ENCODE measurements around the gene PXK. TPM values are rescaled to one million over a fixed set of nuclear protein-coding genes. Genes with fewer than 3 reads are reported as not detected.
A peak's percentile ranks its signal among the peaks of the same experiment; 100 is the strongest.

PXK gene
- total RNA-seq, 3 donors from 2014 or later (not counting 1 experiment from before 2014, with no cell fraction given), result 42.1 to 53.8 (median 48.9) TPM

DNA sequence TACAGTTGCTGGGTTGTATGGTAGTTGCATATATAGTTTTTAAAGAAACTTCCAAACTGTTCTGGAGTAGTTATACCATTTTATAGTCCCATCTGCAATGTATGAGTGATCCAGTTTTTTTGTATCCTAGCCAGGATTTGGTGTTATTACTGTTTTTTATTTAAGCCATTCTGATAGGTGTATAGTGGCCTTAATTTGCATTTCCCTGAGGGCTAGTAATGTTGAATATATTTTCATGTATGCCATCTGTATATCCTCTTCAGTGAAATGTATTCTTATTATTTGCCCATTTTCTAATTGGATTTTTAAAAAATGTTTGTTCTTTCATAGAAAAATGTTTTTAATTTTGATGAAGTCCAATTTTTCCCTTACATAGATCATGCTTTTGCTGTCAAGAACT lies 29.2 kb downstream of the PXK start:
- Histone ChIP-seq H3K4me3 (ENCODE audit: low read length) (no peak overlapping the region), H3K36me3 (ENCODE audit: control insufficient read depth, insufficient read depth, low read length) (no peaks in the 10 kb centered on the region), H3K9me3 (ENCODE audit: control insufficient read depth, insufficient read depth, low read length) (no peaks in the 10 kb centered on the region), H3K4me1 (ENCODE audit: control insufficient read depth, insufficient read depth, low read length) (peaks cover 8% of the 10 kb centered on the region), H3K27ac (ENCODE audit: low read length) (no peak overlapping the region), H3K27me3 (ENCODE audit: control insufficient read depth, insufficient read depth, low read length) (no peaks in the 10 kb centered on the region)
- no peaks in the 10 kb centered on the region for H3K27me3 Mint-ChIP-seq (ENCODE audit: low read depth in 2 of 2)
- no peaks in the 10 kb centered on the region for H3K36me3 Mint-ChIP-seq
- H3K27ac Mint-ChIP-seq, result peak overlapping the region in 1 of 2 donors; percentile 45
- no peak overlapping the region for H3K4me3 Mint-ChIP-seq
- intact Hi-C loops (cut with micrococcal nuclease), result no loop called here
- ATAC-seq (no peak), DNase-seq (no peak)
- TF ChIP-seq, protein P1, sequence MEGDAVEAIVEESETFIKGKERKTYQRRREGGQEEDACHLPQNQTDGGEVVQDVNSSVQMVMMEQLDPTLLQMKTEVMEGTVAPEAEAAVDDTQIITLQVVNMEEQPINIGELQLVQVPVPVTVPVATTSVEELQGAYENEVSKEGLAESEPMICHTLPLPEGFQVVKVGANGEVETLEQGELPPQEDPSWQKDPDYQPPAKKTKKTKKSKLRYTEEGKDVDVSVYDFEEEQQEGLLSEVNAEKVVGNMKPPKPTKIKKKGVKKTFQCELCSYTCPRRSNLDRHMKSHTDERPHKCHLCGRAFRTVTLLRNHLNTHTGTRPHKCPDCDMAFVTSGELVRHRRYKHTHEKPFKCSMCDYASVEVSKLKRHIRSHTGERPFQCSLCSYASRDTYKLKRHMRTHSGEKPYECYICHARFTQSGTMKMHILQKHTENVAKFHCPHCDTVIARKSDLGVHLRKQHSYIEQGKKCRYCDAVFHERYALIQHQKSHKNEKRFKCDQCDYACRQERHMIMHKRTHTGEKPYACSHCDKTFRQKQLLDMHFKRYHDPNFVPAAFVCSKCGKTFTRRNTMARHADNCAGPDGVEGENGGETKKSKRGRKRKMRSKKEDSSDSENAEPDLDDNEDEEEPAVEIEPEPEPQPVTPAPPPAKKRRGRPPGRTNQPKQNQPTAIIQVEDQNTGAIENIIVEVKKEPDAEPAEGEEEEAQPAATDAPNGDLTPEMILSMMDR (IDR thresholded peaks at IDR 0.05), result no peak
- H3K4me1 Mint-ChIP-seq, result peaks cover 43 to 59% of the 10 kb centered on the region in 2 donors
- H3K9me3 Mint-ChIP-seq, result no peaks in the 10 kb centered on the region

DNA sequence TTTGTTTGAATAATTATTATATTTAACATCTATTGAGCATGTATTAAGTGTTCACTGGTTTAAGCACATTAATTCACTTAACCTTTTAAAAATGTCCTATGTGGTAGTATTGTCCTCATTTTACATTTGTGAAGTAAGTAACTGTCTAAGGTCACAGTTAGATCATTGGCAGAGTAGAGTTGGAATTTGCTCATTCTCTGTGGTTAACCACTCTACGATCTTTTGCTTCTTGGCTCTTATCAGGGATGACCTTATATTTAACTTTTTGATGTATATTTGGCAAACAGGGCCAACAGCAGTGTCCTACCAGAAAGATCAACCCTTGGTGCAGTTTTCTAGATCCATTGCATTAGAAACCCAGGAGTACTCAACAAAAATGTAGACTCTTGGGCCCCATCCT lies 34.0 kb downstream of the PXK start:
- 40% methylated on average over 1 of the region's 1 CpG for WGBS (ENCODE audit: insufficient coverage)
- H3K27me3 Mint-ChIP-seq (ENCODE audit: low read depth in 2 of 2), result no peaks in the 10 kb centered on the region
- no peak overlapping the region for H3K4me3 ChIP-seq (ENCODE audit: low read length)
- intact Hi-C loops (cut with micrococcal nuclease), result no loop called here
- H3K36me3 ChIP-seq (ENCODE audit: control insufficient read depth, insufficient read depth, low read length), result peaks cover 9% of the 10 kb centered on the region
- H3K4me3 Mint-ChIP-seq, result no peak overlapping the region
- no peaks in the 10 kb centered on the region for H3K36me3 Mint-ChIP-seq
- H3K4me1 ChIP-seq (ENCODE audit: control insufficient read depth, insufficient read depth, low read length), result no peaks in the 10 kb centered on the region
- TF ChIP-seq, protein P1 (IDR thresholded peaks at IDR 0.05), result no peak
- DNase-seq, result no peak
- no peaks in the 10 kb centered on the region for H3K27me3 ChIP-seq (ENCODE audit: control insufficient read depth, insufficient read depth, low read length)
- no peaks in the 10 kb centered on the region for H3K9me3 Mint-ChIP-seq
- no peaks in the 10 kb centered on the region for H3K9me3 ChIP-seq (ENCODE audit: control insufficient read depth, insufficient read depth, low read length)
- H3K27ac Mint-ChIP-seq, result peak overlapping the region; percentile 4 to 8
- no peak overlapping the region for H3K27ac ChIP-seq (ENCODE audit: low read length)
- peaks cover 22 to 38% of the 10 kb centered on the region in 2 donors for H3K4me1 Mint-ChIP-seq
- ATAC-seq, result no peak

DNA sequence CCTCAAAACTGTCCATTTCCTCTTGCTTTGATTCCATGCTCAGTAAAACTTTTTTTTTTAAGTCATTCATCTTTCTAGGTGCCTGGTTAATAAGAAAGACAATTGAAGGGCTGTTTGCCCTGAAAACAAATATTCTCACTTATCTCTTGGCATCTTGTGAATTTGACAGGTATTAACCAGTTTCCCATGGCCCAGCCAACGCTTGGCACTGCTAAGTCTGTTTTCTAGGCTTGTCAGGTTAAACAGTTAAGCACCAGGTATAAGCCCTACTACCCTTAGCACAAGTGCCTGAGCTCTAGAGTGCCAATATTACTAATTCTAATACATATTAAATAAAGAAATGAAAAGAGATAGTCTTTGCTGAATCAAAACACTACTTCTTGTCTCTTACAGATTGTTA lies 36.3 kb downstream of the PXK start:
- ATAC-seq (no peak), DNase-seq (no peak)
- Histone ChIP-seq H3K36me3 (ENCODE audit: control insufficient read depth, insufficient read depth, low read length) (peaks cover 9% of the 10 kb centered on the region), H3K9me3 (ENCODE audit: control insufficient read depth, insufficient read depth, low read length) (no peaks in the 10 kb centered on the region), H3K4me1 (ENCODE audit: control insufficient read depth, insufficient read depth, low read length) (no peaks in the 10 kb centered on the region), H3K27ac (ENCODE audit: low read length) (no peak overlapping the region), H3K4me3 (ENCODE audit: low read length) (no peak overlapping the region), H3K27me3 (ENCODE audit: control insufficient read depth, insufficient read depth, low read length) (no peaks in the 10 kb centered on the region)
- peaks cover 20 to 25% of the 10 kb centered on the region in 2 donors for H3K4me1 Mint-ChIP-seq
- 100% methylated on average over 1 of the region's 1 CpG for WGBS (ENCODE audit: insufficient coverage)
- no peaks in the 10 kb centered on the region for H3K9me3 Mint-ChIP-seq
- H3K36me3 Mint-ChIP-seq, result no peaks in the 10 kb centered on the region
- H3K27ac Mint-ChIP-seq, result no peak overlapping the region
- no peaks in the 10 kb centered on the region for H3K27me3 Mint-ChIP-seq (ENCODE audit: low read depth in 2 of 2)
- H3K4me3 Mint-ChIP-seq, result no peak overlapping the region
- TF ChIP-seq, protein P1 (IDR thresholded peaks at IDR 0.05), result no peak
- intact Hi-C loops (cut with micrococcal nuclease), result no loop called here

DNA sequence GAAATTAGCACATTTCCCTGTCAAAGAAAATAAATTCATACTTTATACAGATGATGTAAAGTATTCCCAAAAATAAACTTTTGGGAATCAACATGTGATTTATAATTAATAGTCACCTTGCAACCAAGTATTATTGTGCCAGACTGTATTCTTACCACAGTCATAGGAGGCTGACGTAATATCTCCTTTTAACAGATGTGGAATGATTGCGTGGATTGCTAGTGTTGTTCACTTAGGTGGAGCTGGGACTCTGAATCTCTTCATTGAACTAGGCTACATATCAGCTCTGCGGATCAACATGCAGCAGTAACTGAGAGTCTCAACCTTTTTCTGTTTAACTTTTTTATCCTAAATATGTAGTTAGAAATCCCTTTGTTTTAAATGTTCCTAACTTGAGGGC lies 37.2 kb downstream of the PXK start:
- Histone ChIP-seq H3K36me3 (ENCODE audit: control insufficient read depth, insufficient read depth, low read length) (peaks cover 9% of the 10 kb centered on the region), H3K4me3 (ENCODE audit: low read length) (no peak overlapping the region), H3K27me3 (ENCODE audit: control insufficient read depth, insufficient read depth, low read length) (no peaks in the 10 kb centered on the region), H3K4me1 (ENCODE audit: control insufficient read depth, insufficient read depth, low read length) (no peaks in the 10 kb centered on the region), H3K9me3 (ENCODE audit: control insufficient read depth, insufficient read depth, low read length) (no peaks in the 10 kb centered on the region), H3K27ac (ENCODE audit: low read length) (no peak overlapping the region)
- TF ChIP-seq, protein P1 (IDR thresholded peaks at IDR 0.05), result no peak
- H3K27me3 Mint-ChIP-seq (ENCODE audit: low read depth in 2 of 2), result no peaks in the 10 kb centered on the region
- H3K4me3 Mint-ChIP-seq, result no peak overlapping the region
- ATAC-seq (no peak), DNase-seq (no peak)
- peaks cover 17 to 30% of the 10 kb centered on the region in 2 donors for H3K4me1 Mint-ChIP-seq
- no peaks in the 10 kb centered on the region for H3K9me3 Mint-ChIP-seq
- WGBS (ENCODE audit: insufficient coverage), result 100% methylated on average over 3 of the region's 3 CpGs
- intact Hi-C loops (cut with micrococcal nuclease), result no loop called here
- H3K36me3 Mint-ChIP-seq, result no peaks in the 10 kb centered on the region
- no peak overlapping the region for H3K27ac Mint-ChIP-seq
